ENCODE data around the gene TNFRSF21. TPM values are rescaled to one million over a fixed set of nuclear protein-coding genes. Genes with fewer than 3 reads are reported as not detected.

TNFRSF21 gene
- total RNA-seq, 1 experiment from 2014 or later: 106 TPM

DNA sequence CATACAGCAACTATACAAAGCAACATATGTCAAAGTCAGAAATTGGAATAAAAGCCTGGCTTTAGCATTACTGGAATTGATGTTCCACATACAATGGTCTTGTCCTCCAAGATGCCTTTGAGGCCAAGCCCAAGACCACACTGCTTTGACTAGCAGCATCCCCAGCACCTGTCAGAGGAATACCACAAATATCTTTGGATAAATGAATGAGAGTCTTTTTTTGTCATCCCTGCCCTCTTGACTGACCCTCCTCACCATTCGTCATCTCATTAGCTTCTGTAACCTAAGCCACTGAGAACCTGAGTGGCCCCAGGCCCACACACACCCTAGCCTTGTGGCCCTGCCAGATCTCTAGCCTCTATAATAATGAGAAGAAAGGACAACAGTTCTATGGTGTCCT, 48.5 kb downstream of the TNFRSF21 start:
- intact Hi-C loops (cut with micrococcal nuclease): no loop called here
- Histone ChIP-seq H3F3A (ENCODE audit: low read length, unreplicated experiment) (no peaks in the 10 kb centered on the region), H3K9me2 (replicated peaks; ENCODE audit: low read length) (no peaks in the 10 kb centered on the region), H3K4me2 (ENCODE audit: low read length) (no peak overlapping the region), H3K27ac (ENCODE audit: low read length) (no peak overlapping the region), H4K20me1 (ENCODE audit: low read length) (peaks cover 48% of the 10 kb centered on the region), H3K4me3 (ENCODE audit: low read length) (no peak overlapping the region), H3K9ac (ENCODE audit: low read length) (no peak overlapping the region), H3K36me3 (ENCODE audit: low read depth, low read length) (peaks cover 82% of the 10 kb centered on the region), H3K4me1 (ENCODE audit: insufficient read depth, low read length) (no peaks in the 10 kb centered on the region), H3K79me2 (ENCODE audit: low read length) (peaks cover 92% of the 10 kb centered on the region), H3K9me3 (ENCODE audit: low read length) (no peaks in the 10 kb centered on the region), H3K27me3 (ENCODE audit: low read length) (no peaks in the 10 kb centered on the region), H2AFZ (ENCODE audit: low read length) (no peak overlapping the region)
- POLR2A ChIA-PET (ENCODE audit: unreplicated experiment): no interaction called here
- TF ChIP-seq, protein P1, sequence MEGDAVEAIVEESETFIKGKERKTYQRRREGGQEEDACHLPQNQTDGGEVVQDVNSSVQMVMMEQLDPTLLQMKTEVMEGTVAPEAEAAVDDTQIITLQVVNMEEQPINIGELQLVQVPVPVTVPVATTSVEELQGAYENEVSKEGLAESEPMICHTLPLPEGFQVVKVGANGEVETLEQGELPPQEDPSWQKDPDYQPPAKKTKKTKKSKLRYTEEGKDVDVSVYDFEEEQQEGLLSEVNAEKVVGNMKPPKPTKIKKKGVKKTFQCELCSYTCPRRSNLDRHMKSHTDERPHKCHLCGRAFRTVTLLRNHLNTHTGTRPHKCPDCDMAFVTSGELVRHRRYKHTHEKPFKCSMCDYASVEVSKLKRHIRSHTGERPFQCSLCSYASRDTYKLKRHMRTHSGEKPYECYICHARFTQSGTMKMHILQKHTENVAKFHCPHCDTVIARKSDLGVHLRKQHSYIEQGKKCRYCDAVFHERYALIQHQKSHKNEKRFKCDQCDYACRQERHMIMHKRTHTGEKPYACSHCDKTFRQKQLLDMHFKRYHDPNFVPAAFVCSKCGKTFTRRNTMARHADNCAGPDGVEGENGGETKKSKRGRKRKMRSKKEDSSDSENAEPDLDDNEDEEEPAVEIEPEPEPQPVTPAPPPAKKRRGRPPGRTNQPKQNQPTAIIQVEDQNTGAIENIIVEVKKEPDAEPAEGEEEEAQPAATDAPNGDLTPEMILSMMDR (conservative IDR thresholded peaks at IDR 0.05; ENCODE audit: low read depth, low read length): no peak
- no peak for TF ChIP-seq EZH2phosphoT487 (IDR thresholded peaks at IDR 0.05; ENCODE audit: borderline replicate concordance, low read length)
- no peak for TF ChIP-seq EZH2 (IDR thresholded peaks at IDR 0.05; ENCODE audit: low read length, unreplicated experiment)
- no peak for ATAC-seq
- CTCF ChIA-PET: no interaction called here
- BruUV-seq (replicated peaks): no TSS peak
- no peak for DNase-seq

DNA sequence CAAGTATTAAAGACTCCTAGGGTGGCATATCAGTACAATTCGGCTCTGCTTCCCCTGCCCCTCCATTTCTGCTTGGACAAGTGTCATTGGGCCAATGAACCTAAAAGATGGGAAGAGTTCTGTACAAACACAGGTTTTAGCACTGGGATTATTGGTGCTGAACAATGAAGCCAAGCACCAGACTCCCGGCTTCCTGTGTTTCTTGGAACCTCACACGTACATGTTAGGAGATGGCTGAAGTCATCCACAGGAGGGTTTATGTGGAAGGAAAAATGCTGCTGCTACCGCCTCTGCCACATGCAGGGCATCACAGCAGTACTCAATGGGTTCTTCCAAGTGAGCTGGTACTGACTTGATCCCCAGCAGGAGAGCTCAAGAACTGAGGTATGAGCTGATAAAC, 49.7 kb downstream of the TNFRSF21 start:
- Histone ChIP-seq H3K27me3 (ENCODE audit: low read length) (no peaks in the 10 kb centered on the region), H3K79me2 (ENCODE audit: low read length) (peaks cover 84% of the 10 kb centered on the region), H3K4me2 (ENCODE audit: low read length) (no peak overlapping the region), H3K9me3 (ENCODE audit: low read length) (no peaks in the 10 kb centered on the region), H3K4me1 (ENCODE audit: insufficient read depth, low read length) (no peaks in the 10 kb centered on the region), H3F3A (ENCODE audit: low read length, unreplicated experiment) (no peaks in the 10 kb centered on the region), H3K27ac (ENCODE audit: low read length) (no peak overlapping the region), H3K9ac (ENCODE audit: low read length) (no peak overlapping the region), H4K20me1 (ENCODE audit: low read length) (peaks cover 38% of the 10 kb centered on the region; the same call in 1 of the 2 replicates), H3K36me3 (ENCODE audit: low read depth, low read length) (peaks cover 74% of the 10 kb centered on the region), H2AFZ (ENCODE audit: low read length) (no peak overlapping the region), H3K4me3 (ENCODE audit: low read length) (no peak overlapping the region), H3K9me2 (replicated peaks; ENCODE audit: low read length) (no peaks in the 10 kb centered on the region)
- DNase-seq (no peak), ATAC-seq (no peak)
- TF ChIP-seq EZH2phosphoT487 (IDR thresholded peaks at IDR 0.05; ENCODE audit: borderline replicate concordance, low read length): no peak
- no peak for TF ChIP-seq EZH2 (IDR thresholded peaks at IDR 0.05; ENCODE audit: low read length, unreplicated experiment)
- intact Hi-C loops (cut with micrococcal nuclease): no loop called here
- no TSS peak for BruUV-seq (replicated peaks)
- ChIA-PET POLR2A (ENCODE audit: unreplicated experiment) (no interaction called here), CTCF (no interaction called here)

DNA sequence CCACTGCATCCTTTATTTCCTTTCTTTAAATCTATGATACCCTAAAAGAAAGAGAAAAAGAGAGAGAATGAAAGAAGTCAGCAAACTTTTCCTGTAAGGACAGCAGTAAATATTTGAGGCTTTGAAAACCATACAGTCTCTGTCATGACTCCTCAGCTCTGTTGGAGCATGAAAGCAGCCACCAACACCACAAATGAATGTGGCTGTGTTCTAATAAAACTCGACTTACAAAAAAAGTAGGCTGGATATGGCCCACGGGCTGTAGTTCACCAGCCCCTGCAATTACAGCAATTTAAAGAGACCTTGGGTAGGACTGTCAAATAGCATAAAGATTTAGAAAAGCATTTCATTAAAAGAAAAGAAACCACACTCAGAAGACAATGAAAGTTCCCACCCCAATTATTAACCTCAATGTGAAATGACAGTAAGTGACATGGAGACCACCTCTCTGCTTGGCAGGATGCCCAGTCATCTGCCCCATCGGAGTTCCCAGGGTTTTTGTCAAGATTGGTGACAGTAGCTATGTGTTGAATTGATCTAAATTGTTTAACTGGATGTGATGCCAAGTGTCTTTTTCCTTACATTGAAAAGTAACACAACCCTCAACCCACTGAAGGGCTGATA, 50.9 kb downstream of the TNFRSF21 start:
- POLR2A ChIA-PET (ENCODE audit: unreplicated experiment): no interaction called here

More for the DNA sequence above, 50.9 kb downstream of the TNFRSF21 start:
- no peaks in the 10 kb centered on the region for H3K9me2 ChIP-seq (replicated peaks; ENCODE audit: low read length)
- no peak overlapping the region for H3K4me3 ChIP-seq (ENCODE audit: low read length)
- intact Hi-C loops (cut with micrococcal nuclease): no loop called here
- no peak overlapping the region for H2AFZ ChIP-seq (ENCODE audit: low read length)
- no peak overlapping the region for H3K9ac ChIP-seq (ENCODE audit: low read length)
- peaks cover 89% of the 10 kb centered on the region for H3K79me2 ChIP-seq (ENCODE audit: low read length)
- H3K4me2 ChIP-seq (ENCODE audit: low read length): no peak overlapping the region
- no peaks in the 10 kb centered on the region for H3K27me3 ChIP-seq (ENCODE audit: low read length)
- no peak overlapping the region for H3K27ac ChIP-seq (ENCODE audit: low read length)
- no peaks in the 10 kb centered on the region for H3K4me1 ChIP-seq (ENCODE audit: insufficient read depth, low read length)
- CTCF ChIA-PET: no interaction called here
- no peak for DNase-seq
- no peak for ATAC-seq
- H3F3A ChIP-seq (ENCODE audit: low read length, unreplicated experiment): no peaks in the 10 kb centered on the region
- BruUV-seq (replicated peaks): no TSS peak
- H3K36me3 ChIP-seq (ENCODE audit: low read depth, low read length): peaks cover 82% of the 10 kb centered on the region
- TF ChIP-seq, protein P1 (conservative IDR thresholded peaks at IDR 0.05; ENCODE audit: low read depth, low read length): no peak
- TF ChIP-seq EZH2 (IDR thresholded peaks at IDR 0.05; ENCODE audit: low read length, unreplicated experiment) (no peak), EZH2phosphoT487 (IDR thresholded peaks at IDR 0.05; ENCODE audit: borderline replicate concordance, low read length) (no peak)
- H3K9me3 ChIP-seq (ENCODE audit: low read length): no peaks in the 10 kb centered on the region
- peaks cover 33% of the 10 kb centered on the region; the same call in 1 of the 2 replicates for H4K20me1 ChIP-seq (ENCODE audit: low read length)
